GM19035 (cell line): Measurements from ENCODE around the gene LLGL2.
A peak's percentile ranks its signal among the peaks of the same experiment; 100 is the strongest.
"Not testable (repeated sequence)": the region's sequence is repeated elsewhere in the genome, so short reads cannot be mapped to it uniquely, and the experiment has no call there.

Source experiments
- ATAC-seq: cut with Tn5 transposase; IDR thresholded peaks from one replicate; pipeline ENCODE4 v1.9.1; 2021; ENCODE audit not compliant: unreplicated experiment

The LLGL2 gene

GRCh38 chr17:75524970-75525805, at the start of gene LLGL2:
Gene LLGL2, plus strand, starts transcription at chr17:75525697. Its CDS starts 17,730 bp downstream, at chr17:75543427.
- peak; percentile 84 for ATAC-seq

GRCh38 chr17:75475851-75476250, 49.6 kb upstream of the LLGL2 start:
- ATAC-seq, result no peak

- no peak for ATAC-seq
Measured at GRCh38 chr17:75476271-75476671, 49.2 kb upstream of the LLGL2 start.

GRCh38 chr17:75476752-75477489, 48.6 kb upstream of the LLGL2 start:
- no peak for ATAC-seq

- ATAC-seq, result not testable (repeated sequence)
Measured at GRCh38 chr17:75477490-75477862, 48.0 kb upstream of the LLGL2 start.

- no peak for ATAC-seq
Measured at GRCh38 chr17:75478508-75478907, 47.0 kb upstream of the LLGL2 start.

- ATAC-seq, result no peak
Measured at GRCh38 chr17:75480281-75480680, 45.2 kb upstream of the LLGL2 start.

- no peak for ATAC-seq
Measured at GRCh38 chr17:75481194-75482068, 44.1 kb upstream of the LLGL2 start.

GRCh38 chr17:75482098-75482942, 43.2 kb upstream of the LLGL2 start:
- ATAC-seq, result no peak

- ATAC-seq, result no peak
Measured at GRCh38 chr17:75485688-75486087, 39.8 kb upstream of the LLGL2 start.

- no peak for ATAC-seq
Measured at GRCh38 chr17:75486151-75486550, 39.3 kb upstream of the LLGL2 start.

- no peak for ATAC-seq
Measured at GRCh38 chr17:75486951-75487350, 38.5 kb upstream of the LLGL2 start.

GRCh38 chr17:75487351-75488070, 38.0 kb upstream of the LLGL2 start:
- no peak for ATAC-seq

- ATAC-seq, result no peak
Measured at GRCh38 chr17:75488693-75489510, 36.6 kb upstream of the LLGL2 start.

- ATAC-seq, result no peak
Measured at GRCh38 chr17:75489511-75489955, 36.0 kb upstream of the LLGL2 start.

- ATAC-seq, result no peak
Measured at GRCh38 chr17:75490173-75490743, 35.2 kb upstream of the LLGL2 start.

- no peak for ATAC-seq
Measured at GRCh38 chr17:75490953-75491649, 34.4 kb upstream of the LLGL2 start.

GRCh38 chr17:75491680-75492079, 33.8 kb upstream of the LLGL2 start:
- ATAC-seq, result no peak
